Upper lobe of right lung (tissue), 1 donor: Measurements from ENCODE around the gene PCBP1. TPM values are rescaled to one million over a fixed set of nuclear protein-coding genes. Genes with fewer than 3 reads are reported as not detected.
A peak's percentile ranks its signal among the peaks of the same experiment; 100 is the strongest.
"Not testable (repeated sequence)": the region's sequence is repeated elsewhere in the genome, so short reads cannot be mapped to it uniquely, and the experiment has no call there.

Experiments used
- ATAC-seq: fragments of 200-7000 bp; cut with Tn5 transposase; one replicate; pipeline ENCODE4 v1.9.1; 2020; ENCODE audit warnings: mild to moderate bottlenecking, moderate library complexity
- DNase-seq: peaks from one replicate; pipeline ENCODE4 v3.0.0-alpha.2; 2020
- H3K27ac ChIP-seq: fragments of 200-600 bp; one replicate; pipeline ENCODE4 v1.8.0; 2022
- H3K27me3 ChIP-seq: fragments of 200-600 bp; one replicate; pipeline ENCODE4 v1.8.0; 2022; ENCODE audit warnings: mild to moderate bottlenecking
- H3K36me3 ChIP-seq: fragments of 200-600 bp; one replicate; pipeline ENCODE4 v1.8.0; 2022
- H3K4me1 ChIP-seq: fragments of 200-600 bp; one replicate; pipeline ENCODE4 v1.8.0; 2022
- H3K4me3 ChIP-seq: fragments of 200-600 bp; one replicate; pipeline ENCODE4 v1.8.0; 2022; ENCODE audit warnings: mild to moderate bottlenecking
- H3K9me3 ChIP-seq: fragments of 200-600 bp; one replicate; pipeline ENCODE4 v1.8.0; 2022
- intact Hi-C: fragments of 100-400 bp; cut with DNase I; formaldehyde crosslinking; loops from one replicate; pipeline ENCODE4 v1.11.0; 2022
- total RNA-seq: library from RNA; stranded (reverse); fragmentation: NEBNext Ultra II Directional; extraction: Animal tissue kit (Norgen Biotek cat#: 25700); gene quantifications from one replicate; pipeline ENCODE4 v1.2.1, GENCODE V29; 2021
- TF ChIP-seq, protein P1 (sequence below): fragments of 200-600 bp; IDR thresholded peaks from one replicate; pipeline ENCODE4 v1.8.0; 2022; ENCODE audit warnings: antibody characterized with exemption
- donor health status: DM: no; HTN: yes; CAD: no; lungs with severe emphysema.

PCBP1 gene
- total RNA-seq, 1 donor from 2014 or later = 337 TPM

DNA sequence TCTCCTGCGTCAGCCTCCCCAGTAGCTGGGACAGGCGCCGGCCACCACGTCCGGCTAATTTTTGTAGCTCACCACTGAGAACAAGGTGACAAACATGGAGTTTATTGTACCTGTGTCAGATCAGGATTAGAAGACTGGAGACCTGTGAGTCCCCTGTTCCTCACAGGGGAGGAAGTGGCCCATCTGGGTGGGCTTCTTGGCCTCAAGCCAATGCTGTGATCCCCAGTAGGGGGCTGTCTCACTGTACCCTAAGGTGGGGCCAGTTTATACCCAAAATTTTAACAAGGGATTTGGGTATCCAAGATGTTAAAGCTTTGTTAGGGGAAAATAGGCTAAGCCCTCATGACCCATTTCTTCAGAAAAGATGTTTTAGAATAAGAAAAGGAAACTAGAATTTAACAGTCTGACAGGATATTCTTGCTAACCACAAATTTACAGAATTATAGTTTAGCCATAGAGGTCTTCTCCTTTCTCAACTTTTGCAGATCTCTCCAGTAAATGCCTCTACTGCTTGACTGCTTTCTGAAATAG lies 16.3 kb downstream of the PCBP1 start:
- DNase-seq = no peak
- Histone ChIP-seq H3K9me3 (no peaks in the 10 kb centered on the region), H3K27ac (peak overlapping the region; percentile 20), H3K27me3 (no peaks in the 10 kb centered on the region), H3K4me3 (no peak overlapping the region), H3K36me3 (no peaks in the 10 kb centered on the region), H3K4me1 (peaks cover 12% of the 10 kb centered on the region)
- ATAC-seq = no peak
- intact Hi-C loops = no loop called here
- TF ChIP-seq, protein P1, sequence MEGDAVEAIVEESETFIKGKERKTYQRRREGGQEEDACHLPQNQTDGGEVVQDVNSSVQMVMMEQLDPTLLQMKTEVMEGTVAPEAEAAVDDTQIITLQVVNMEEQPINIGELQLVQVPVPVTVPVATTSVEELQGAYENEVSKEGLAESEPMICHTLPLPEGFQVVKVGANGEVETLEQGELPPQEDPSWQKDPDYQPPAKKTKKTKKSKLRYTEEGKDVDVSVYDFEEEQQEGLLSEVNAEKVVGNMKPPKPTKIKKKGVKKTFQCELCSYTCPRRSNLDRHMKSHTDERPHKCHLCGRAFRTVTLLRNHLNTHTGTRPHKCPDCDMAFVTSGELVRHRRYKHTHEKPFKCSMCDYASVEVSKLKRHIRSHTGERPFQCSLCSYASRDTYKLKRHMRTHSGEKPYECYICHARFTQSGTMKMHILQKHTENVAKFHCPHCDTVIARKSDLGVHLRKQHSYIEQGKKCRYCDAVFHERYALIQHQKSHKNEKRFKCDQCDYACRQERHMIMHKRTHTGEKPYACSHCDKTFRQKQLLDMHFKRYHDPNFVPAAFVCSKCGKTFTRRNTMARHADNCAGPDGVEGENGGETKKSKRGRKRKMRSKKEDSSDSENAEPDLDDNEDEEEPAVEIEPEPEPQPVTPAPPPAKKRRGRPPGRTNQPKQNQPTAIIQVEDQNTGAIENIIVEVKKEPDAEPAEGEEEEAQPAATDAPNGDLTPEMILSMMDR = no peak

DNA sequence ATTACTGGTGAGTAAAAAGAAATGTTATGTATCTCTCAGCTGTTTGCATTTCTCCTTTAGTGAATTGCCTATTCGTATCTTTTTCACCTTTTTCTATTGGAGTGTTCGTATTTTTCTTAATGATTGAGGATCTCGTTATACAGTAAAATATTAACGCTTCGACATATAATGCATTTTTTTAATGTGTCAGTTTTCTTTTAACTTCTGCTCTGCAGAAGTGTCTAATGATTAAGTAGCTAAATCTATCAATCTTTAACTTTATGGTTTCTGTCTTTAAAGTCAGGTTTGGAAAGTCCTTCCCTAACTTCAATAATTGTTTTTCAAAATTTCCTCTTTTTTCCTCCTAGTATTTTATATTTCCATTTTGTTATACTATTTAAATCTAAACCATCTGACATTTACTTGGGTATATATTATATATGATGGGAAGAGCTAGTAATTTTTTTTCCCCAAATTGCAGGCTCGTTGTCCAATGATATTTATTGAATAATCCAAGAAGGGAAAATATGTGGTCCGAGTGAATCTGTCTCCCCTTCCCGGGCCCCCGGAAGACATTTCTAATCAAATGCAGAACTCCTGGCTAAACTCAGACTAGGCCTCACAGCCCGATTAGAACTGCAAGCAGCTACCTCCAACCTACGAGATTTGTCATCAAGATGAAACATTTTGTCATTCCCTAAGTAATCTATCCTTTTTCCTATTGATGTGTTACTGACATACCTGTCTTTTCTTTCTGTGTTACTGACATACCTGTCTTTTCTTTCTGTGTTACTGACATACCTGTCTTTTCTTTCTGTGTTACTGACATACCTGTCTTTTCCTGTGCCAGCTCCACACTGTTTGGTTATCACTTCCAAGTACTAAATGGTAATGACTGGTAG lies 17.2 kb downstream of the PCBP1 start:
- H3K27ac ChIP-seq = peak overlapping the region; percentile 20
- no peaks in the 10 kb centered on the region for H3K9me3 ChIP-seq
- ATAC-seq (peak; percentile 51), DNase-seq (no peak)
- H3K4me3 ChIP-seq = peak overlapping the region; percentile 2
- H3K36me3 ChIP-seq = no peaks in the 10 kb centered on the region
- TF ChIP-seq, protein P1 = no peak
- H3K4me1 ChIP-seq = peaks cover 13% of the 10 kb centered on the region
- intact Hi-C loops = no loop called here
- H3K27me3 ChIP-seq = no peaks in the 10 kb centered on the region

DNA sequence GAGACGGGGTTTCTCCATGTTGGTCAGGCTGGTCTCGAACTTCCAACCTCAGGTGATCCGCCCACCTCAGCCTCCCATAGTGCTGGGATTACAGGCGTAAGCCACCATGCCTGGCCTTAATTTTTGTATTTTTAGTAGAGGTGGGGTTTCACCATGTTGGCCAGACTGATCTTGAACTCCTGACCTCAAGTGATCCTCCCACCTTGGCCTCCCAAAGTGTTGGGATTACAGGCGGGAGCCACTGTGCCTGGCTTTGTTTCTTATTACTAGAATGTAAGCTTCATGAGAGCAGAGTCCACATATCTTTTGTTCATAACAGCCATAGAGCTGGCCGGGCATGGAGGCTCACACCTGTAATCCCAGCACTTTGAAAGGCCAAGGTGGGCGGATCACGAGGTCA lies 18.9 kb downstream of the PCBP1 start:
- ATAC-seq, DNase-seq, H3K9me3 ChIP-seq: not testable (repeated sequence)

DNA sequence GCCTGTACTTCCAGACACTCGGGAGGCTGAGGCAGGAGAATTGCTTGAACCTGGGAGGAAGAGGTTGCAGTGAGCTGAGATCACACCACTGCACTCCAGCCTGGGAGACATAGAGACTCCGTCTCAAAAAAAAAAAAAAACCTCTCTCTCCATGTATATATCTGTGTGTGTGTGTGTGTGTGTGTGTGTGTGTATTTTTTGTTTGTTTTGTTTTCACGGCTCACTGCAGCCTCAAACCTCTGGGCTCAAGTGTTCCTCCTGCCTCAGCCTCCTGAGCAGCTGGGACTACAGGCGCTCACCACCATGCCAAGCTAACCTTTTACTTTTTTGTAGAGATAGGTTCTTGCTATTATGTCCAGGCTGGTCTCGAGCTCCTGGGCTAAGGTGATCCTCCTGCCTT lies 23.1 kb downstream of the PCBP1 start:
- H3K9me3 ChIP-seq, intact Hi-C loops, H3K27ac ChIP-seq, H3K36me3 ChIP-seq, H3K4me3 ChIP-seq, DNase-seq, H3K27me3 ChIP-seq, ATAC-seq: not testable (repeated sequence)
- H3K4me1 ChIP-seq = peaks cover 11% of the 10 kb centered on the region

More for the DNA sequence above, 18.9 kb downstream of the PCBP1 start:
- intact Hi-C loops, H3K27me3 ChIP-seq, H3K4me3 ChIP-seq, H3K36me3 ChIP-seq, H3K27ac ChIP-seq: not testable (repeated sequence)
- peaks cover 17% of the 10 kb centered on the region for H3K4me1 ChIP-seq

DNA sequence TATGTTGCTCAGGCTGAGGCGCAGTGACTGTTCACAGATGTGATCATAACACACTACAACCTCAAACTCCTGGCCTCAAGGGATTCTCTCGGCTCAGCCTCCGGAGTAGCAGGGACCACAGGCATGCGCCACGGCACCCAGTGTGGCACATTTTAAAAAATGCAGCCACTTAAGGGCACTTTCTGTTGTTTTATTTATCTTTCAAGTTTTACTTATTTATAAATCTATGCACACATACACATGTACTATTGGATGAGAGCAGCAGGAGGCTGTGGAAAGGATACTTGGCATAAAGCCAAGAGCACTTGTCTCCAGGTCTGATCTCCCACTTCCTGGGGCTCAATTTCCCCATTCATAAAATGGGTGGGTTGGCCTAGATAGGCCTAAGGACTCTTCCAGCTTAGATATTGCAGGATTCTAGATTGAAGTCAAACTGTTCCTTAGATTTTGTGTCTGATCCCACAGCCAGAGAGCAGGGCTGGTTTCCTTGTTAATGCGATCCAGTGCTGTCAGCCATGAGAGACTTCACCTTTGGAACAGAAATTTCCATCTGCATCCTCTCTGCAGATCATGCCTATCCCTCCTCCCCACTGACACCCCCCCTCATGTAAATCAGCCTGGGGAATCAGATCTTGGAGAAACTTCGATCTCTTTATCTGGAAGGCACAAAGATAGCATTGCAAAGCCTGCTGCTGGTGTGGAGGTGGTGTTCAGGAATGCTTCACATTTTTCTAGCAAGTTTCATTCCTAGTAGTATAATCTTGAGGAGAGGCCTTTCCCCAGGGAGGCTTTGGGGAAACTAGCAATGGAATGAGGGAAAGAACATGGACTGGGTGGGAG lies 24.7 kb downstream of the PCBP1 start:
- ATAC-seq = no peak
- TF ChIP-seq, protein P1 = no peak
- no peak for DNase-seq
- Histone ChIP-seq H3K4me3 (no peak overlapping the region), H3K27ac (no peak overlapping the region), H3K4me1 (peaks cover 15% of the 10 kb centered on the region), H3K9me3 (no peaks in the 10 kb centered on the region), H3K36me3 (no peaks in the 10 kb centered on the region), H3K27me3 (no peaks in the 10 kb centered on the region)
- intact Hi-C loops = no loop called here

DNA sequence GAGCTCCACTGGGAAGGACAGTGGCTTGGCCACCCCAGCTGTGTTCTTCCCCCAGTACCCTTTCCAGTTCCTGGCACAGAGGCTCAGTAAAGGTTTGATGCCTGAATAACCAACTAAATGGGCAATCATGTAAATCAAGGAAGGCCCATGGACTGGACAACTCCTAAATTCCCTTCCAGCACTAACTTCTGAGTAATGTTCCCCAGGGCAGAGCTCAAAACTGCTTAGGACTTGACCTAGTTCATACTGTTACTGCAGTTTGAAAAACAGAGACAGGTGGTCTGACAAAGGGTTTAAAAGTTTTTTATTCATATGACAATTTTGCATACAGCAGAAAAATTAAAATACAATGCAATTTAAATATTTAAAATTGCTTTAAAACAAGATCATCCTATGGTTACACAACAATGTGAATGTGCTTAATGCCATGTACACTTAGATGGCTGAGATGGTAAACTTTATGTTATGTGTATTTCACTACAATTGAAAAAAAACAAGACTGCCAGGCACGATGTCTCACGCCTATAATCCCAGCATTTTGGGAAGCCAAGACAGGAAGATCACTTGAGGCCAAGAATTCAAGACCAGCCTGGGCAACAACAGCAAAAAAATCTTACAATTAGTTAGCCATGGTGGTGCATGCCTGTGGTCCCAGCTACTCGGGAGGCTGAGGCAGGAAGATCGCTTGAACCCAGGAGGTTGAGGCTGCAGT lies 26.2 kb downstream of the PCBP1 start:
- H3K27ac ChIP-seq = no peak overlapping the region
- H3K4me1 ChIP-seq = peaks cover 10% of the 10 kb centered on the region
- H3K4me3 ChIP-seq = no peak overlapping the region
- intact Hi-C loops = no loop called here
- H3K36me3 ChIP-seq = no peaks in the 10 kb centered on the region
- TF ChIP-seq, protein P1 = no peak
- H3K9me3 ChIP-seq = no peaks in the 10 kb centered on the region
- ATAC-seq (no peak), DNase-seq (no peak)
- no peaks in the 10 kb centered on the region for H3K27me3 ChIP-seq
